ENCODE results near the gene CNPY3.
A peak's percentile ranks its signal among the peaks of the same experiment; 100 is the strongest.

Gene CNPY3

DNA sequence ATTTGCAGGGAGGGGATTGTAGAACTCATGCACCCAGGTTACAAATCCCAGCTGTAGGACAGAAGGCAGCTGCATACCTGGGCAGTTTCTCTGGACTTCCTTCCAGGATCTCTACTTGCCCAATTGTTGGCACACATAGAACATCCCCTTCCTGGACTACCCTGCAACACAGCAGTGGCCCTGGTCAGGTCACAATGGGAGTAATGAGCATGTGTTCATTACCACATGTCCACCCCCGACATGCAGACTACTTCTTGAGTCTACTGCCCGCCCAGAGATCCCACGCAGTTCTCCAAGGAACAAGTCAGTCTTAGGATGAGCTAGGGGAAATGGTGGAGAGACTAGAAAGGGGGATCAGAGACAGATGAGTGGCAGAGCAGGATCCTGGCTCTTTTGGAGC, 44.6 kb downstream of the CNPY3 start:
- H3K4me1 ChIP-seq (ENCODE audit: control insufficient read depth, insufficient read depth, low read length): no peaks in the 10 kb centered on the region
- no peak overlapping the region for H3K27ac ChIP-seq (ENCODE audit: extremely low read depth, low read depth, low read length)
- POLR2A ChIA-PET: interaction anchor here (0.5 to 3.2 kb wide), 4 partner anchors 10 to 247 kb away, joined by 3 to 29 read pairs (median 7); partner anchors contain the start of genes CNPY3 and PPP2R5D
- no peaks in the 10 kb centered on the region for H3K9me3 ChIP-seq (ENCODE audit: control insufficient read depth, insufficient read depth, low read depth, low read length)
- TF ChIP-seq EGR2 (tag by site-specific recombination; IDR thresholded peaks at IDR 0.05; ENCODE audit: low read depth): peak; percentile 40; the same call in 1 of the 2 replicates
- TF ChIP-seq ZIC2 (tag by site-specific recombination; IDR thresholded peaks at IDR 0.05): no peak
- H3K4me3 ChIP-seq (ENCODE audit: low read depth, low read length): no peak overlapping the region
- peaks cover 12 to 18% of the 10 kb centered on the region in 2 experiments; a peak in 2 of 3 replicates for H3K36me3 ChIP-seq (ENCODE audit: control insufficient read depth in 2 of 2, insufficient read depth in 1 of 2, low read length in 2 of 2)
- CTCF ChIA-PET: interaction anchor here (0.8 to 3.2 kb wide), 4 partner anchors 10 to 170 kb away, joined by 3 to 20 read pairs (median 3); no protein-coding TSS in a partner anchor

DNA sequence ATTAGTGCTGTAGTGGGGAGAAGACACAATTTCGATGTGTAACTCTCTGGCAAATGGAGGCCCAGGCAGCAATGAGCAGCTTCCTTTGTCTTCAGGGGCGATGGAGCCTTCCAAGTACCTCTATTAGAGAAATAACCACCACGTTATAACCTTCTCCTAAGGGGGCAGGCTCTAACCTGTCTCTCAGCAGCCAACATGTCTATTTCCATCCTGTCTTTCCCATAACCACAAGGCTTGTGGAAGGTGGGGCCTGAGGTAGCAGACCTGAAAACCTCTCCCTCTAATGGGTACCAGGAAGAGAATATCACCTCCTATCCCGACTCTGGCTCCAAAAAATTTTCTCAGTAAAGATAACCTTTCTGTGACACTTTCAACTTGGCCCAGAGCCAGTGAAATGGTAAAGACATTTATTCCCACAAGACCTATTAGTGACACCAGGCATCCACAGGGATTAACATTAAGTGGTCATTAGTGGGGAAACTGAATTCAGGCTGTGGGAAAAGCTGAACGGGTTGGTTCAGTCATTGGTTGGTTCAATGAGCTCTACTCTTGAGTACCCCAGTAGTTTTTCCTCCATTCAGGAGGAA, 45.7 kb downstream of the CNPY3 start:
- H3K4me1 ChIP-seq (ENCODE audit: control insufficient read depth, insufficient read depth, low read length): no peaks in the 10 kb centered on the region
- POLR2A ChIA-PET: interaction anchor here (0.6 to 3.2 kb wide), 8 partner anchors 9 to 101 kb away, joined by 3 to 29 read pairs (median 4); partner anchors contain the start of genes CNPY3 and PPP2R5D
- no peak overlapping the region for H3K27ac ChIP-seq (ENCODE audit: extremely low read depth, low read depth, low read length)
- peaks cover 10 to 12% of the 10 kb centered on the region in 2 experiments; a peak in 2 of 3 replicates for H3K36me3 ChIP-seq (ENCODE audit: control insufficient read depth in 2 of 2, insufficient read depth in 1 of 2, low read length in 2 of 2)
- H3K4me3 ChIP-seq (ENCODE audit: low read depth, low read length): no peak overlapping the region
- no peak for TF ChIP-seq ZNF610 (tag by site-specific recombination; IDR thresholded peaks at IDR 0.05; ENCODE audit: borderline replicate concordance)
- TF ChIP-seq, protein P1, sequence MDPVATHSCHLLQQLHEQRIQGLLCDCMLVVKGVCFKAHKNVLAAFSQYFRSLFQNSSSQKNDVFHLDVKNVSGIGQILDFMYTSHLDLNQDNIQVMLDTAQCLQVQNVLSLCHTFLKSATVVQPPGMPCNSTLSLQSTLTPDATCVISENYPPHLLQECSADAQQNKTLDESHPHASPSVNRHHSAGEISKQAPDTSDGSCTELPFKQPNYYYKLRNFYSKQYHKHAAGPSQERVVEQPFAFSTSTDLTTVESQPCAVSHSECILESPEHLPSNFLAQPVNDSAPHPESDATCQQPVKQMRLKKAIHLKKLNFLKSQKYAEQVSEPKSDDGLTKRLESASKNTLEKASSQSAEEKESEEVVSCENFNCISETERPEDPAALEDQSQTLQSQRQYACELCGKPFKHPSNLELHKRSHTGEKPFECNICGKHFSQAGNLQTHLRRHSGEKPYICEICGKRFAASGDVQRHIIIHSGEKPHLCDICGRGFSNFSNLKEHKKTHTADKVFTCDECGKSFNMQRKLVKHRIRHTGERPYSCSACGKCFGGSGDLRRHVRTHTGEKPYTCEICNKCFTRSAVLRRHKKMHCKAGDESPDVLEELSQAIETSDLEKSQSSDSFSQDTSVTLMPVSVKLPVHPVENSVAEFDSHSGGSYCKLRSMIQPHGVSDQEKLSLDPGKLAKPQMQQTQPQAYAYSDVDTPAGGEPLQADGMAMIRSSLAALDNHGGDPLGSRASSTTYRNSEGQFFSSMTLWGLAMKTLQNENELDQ (tag by site-specific recombination; IDR thresholded peaks at IDR 0.05; ENCODE audit: low read depth): no peak
- no peak for TF ChIP-seq ZNF416 (tag by site-specific recombination; IDR thresholded peaks at IDR 0.05)
- TF ChIP-seq, protein P2, sequence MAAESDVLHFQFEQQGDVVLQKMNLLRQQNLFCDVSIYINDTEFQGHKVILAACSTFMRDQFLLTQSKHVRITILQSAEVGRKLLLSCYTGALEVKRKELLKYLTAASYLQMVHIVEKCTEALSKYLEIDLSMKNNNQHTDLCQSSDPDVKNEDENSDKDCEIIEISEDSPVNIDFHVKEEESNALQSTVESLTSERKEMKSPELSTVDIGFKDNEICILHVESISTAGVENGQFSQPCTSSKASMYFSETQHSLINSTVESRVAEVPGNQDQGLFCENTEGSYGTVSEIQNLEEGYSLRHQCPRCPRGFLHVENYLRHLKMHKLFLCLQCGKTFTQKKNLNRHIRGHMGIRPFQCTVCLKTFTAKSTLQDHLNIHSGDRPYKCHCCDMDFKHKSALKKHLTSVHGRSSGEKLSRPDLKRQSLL (tag by site-specific recombination; IDR thresholded peaks at IDR 0.05): peak; percentile 65
- TF ChIP-seq ZNF843 (tag by site-specific recombination; IDR thresholded peaks at IDR 0.05): no peak
- CTCF ChIA-PET: interaction anchor here (0.6 to 3.2 kb wide), 6 partner anchors 11 to 249 kb away, joined by 3 to 20 read pairs (median 3); no protein-coding TSS in a partner anchor
- no peaks in the 10 kb centered on the region for H3K9me3 ChIP-seq (ENCODE audit: control insufficient read depth, insufficient read depth, low read depth, low read length)

DNA sequence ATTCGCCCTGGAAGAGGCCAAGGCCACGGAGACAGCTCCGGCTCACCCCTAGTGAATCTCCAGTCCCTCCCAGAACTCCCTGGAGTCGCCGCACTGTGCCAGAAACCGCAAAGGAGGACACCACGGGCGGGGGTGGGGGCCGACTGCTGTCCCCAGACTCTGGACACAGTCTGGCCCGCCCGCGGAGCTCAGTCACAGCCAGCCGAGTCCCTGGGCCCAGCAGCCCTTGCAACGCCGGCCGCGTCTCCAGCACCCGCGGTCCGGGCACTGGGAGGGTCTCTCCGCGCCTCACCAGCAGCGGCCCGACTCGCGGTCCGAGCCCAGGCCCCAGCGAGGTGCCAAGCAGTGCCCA, 49.2 kb downstream of the CNPY3 start:
- no peaks in the 10 kb centered on the region for H3K9me3 ChIP-seq (ENCODE audit: control insufficient read depth, insufficient read depth, low read depth, low read length)
- H3K4me3 ChIP-seq (ENCODE audit: low read depth, low read length): peak overlapping the region; percentile 88
- no peaks in the 10 kb centered on the region for H3K4me1 ChIP-seq (ENCODE audit: control insufficient read depth, insufficient read depth, low read length)
- ChIA-PET CTCF (interaction anchor here (0.5 to 1.5 kb wide), 10 partner anchors 10 to 449 kb away, joined by 3 to 6 read pairs (median 3); partner anchors contain the start of genes CUL7, KLC4 and MRPL2), POLR2A (interaction anchor here (0.6 to 3.4 kb wide), 16 partner anchors 8 to 233 kb away, joined by 3 to 46 read pairs (median 8); partner anchors contain the start of genes CNPY3, CUL7, GNMT and KLC4)
- peaks cover 9 to 12% of the 10 kb centered on the region in 2 experiments; a peak in 2 of 3 replicates for H3K36me3 ChIP-seq (ENCODE audit: control insufficient read depth in 2 of 2, insufficient read depth in 1 of 2, low read length in 2 of 2)
- H3K27ac ChIP-seq (ENCODE audit: extremely low read depth, low read depth, low read length): peak overlapping the region; percentile 84
- TF ChIP-seq ZNF16 (tag by site-specific recombination; IDR thresholded peaks at IDR 0.05; ENCODE audit: low read depth): no peak
- TF ChIP-seq, protein P3, sequence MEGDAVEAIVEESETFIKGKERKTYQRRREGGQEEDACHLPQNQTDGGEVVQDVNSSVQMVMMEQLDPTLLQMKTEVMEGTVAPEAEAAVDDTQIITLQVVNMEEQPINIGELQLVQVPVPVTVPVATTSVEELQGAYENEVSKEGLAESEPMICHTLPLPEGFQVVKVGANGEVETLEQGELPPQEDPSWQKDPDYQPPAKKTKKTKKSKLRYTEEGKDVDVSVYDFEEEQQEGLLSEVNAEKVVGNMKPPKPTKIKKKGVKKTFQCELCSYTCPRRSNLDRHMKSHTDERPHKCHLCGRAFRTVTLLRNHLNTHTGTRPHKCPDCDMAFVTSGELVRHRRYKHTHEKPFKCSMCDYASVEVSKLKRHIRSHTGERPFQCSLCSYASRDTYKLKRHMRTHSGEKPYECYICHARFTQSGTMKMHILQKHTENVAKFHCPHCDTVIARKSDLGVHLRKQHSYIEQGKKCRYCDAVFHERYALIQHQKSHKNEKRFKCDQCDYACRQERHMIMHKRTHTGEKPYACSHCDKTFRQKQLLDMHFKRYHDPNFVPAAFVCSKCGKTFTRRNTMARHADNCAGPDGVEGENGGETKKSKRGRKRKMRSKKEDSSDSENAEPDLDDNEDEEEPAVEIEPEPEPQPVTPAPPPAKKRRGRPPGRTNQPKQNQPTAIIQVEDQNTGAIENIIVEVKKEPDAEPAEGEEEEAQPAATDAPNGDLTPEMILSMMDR (tag by site-specific recombination; IDR thresholded peaks at IDR 0.05): no peak
- TF ChIP-seq, protein P4, sequence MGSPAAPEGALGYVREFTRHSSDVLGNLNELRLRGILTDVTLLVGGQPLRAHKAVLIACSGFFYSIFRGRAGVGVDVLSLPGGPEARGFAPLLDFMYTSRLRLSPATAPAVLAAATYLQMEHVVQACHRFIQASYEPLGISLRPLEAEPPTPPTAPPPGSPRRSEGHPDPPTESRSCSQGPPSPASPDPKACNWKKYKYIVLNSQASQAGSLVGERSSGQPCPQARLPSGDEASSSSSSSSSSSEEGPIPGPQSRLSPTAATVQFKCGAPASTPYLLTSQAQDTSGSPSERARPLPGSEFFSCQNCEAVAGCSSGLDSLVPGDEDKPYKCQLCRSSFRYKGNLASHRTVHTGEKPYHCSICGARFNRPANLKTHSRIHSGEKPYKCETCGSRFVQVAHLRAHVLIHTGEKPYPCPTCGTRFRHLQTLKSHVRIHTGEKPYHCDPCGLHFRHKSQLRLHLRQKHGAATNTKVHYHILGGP (tag by site-specific recombination; IDR thresholded peaks at IDR 0.05): no peak
- TF ChIP-seq HOXD13 (CRISPR knock-in tag; IDR thresholded peaks at IDR 0.05; ENCODE audit: borderline replicate concordance): peak; percentile 37; the same call in 1 of the 2 replicates
- TF ChIP-seq, protein P5, sequence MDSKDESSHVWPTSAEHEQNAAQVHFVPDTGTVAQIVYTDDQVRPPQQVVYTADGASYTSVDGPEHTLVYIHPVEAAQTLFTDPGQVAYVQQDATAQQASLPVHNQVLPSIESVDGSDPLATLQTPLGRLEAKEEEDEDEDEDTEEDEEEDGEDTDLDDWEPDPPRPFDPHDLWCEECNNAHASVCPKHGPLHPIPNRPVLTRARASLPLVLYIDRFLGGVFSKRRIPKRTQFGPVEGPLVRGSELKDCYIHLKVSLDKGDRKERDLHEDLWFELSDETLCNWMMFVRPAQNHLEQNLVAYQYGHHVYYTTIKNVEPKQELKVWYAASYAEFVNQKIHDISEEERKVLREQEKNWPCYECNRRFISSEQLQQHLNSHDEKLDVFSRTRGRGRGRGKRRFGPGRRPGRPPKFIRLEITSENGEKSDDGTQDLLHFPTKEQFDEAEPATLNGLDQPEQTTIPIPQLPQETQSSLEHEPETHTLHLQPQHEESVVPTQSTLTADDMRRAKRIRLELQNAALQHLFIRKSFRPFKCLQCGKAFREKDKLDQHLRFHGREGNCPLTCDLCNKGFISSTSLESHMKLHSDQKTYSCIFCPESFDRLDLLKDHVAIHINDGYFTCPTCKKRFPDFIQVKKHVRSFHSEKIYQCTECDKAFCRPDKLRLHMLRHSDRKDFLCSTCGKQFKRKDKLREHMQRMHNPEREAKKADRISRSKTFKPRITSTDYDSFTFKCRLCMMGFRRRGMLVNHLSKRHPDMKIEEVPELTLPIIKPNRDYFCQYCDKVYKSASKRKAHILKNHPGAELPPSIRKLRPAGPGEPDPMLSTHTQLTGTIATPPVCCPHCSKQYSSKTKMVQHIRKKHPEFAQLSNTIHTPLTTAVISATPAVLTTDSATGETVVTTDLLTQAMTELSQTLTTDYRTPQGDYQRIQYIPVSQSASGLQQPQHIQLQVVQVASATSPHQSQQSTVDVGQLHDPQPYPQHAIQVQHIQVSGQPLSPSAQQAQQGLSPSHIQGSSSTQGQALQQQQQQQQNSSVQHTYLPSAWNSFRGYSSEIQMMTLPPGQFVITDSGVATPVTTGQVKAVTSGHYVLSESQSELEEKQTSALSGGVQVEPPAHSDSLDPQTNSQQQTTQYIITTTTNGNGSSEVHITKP (tag by site-specific recombination; IDR thresholded peaks at IDR 0.05): 0 out of 2 replicates have a peak, but pooled peaks have one; percentile 32
- no peak for TF ChIP-seq ZNF529 (tag by site-specific recombination; IDR thresholded peaks at IDR 0.05; ENCODE audit: insufficient replicate concordance)
- TF ChIP-seq, protein P6, sequence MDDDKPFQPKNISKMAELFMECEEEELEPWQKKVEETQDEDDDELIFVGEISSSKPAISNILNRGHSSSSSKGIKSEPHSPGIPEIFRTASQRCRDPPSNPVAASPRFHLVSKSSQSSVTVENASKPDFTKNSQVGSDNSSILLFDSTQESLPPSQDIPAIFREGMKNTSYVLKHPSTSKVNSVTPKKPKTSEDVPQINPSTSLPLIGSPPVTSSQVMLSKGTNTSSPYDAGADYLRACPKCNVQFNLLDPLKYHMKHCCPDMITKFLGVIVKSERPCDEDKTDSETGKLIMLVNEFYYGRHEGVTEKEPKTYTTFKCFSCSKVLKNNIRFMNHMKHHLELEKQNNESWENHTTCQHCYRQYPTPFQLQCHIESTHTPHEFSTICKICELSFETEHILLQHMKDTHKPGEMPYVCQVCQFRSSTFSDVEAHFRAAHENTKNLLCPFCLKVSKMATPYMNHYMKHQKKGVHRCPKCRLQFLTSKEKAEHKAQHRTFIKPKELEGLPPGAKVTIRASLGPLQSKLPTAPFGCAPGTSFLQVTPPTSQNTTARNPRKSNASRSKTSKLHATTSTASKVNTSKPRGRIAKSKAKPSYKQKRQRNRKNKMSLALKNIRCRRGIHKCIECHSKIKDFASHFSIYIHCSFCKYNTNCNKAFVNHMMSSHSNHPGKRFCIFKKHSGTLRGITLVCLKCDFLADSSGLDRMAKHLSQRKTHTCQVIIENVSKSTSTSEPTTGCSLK (tag by site-specific recombination; IDR thresholded peaks at IDR 0.05): no peak
- TF ChIP-seq KLF7 (tag by site-specific recombination; IDR thresholded peaks at IDR 0.05; ENCODE audit: borderline replicate concordance): no peak
